Stromal cell of bone marrow (primary cell): ENCODE measurements around the gene CCL20.

ENCODE experiments used
- DNase-seq: peaks from one replicate; pipeline ENCODE4 v3.0.0-alpha.2; 2012; ENCODE audit warnings: low read depth

Gene CCL20

GRCh38 chr2:227802882-227803281, 10.8 kb upstream of the CCL20 start:
- DNase-seq: no peak

- DNase-seq: no peak
Measured at GRCh38 chr2:227804975-227805374, 8.7 kb upstream of the CCL20 start.

GRCh38 chr2:227805578-227805977, 8.1 kb upstream of the CCL20 start:
- peak; percentile 40 for DNase-seq

GRCh38 chr2:227808936-227809335, 4.7 kb upstream of the CCL20 start:
- no peak for DNase-seq

- no peak for DNase-seq
Measured at GRCh38 chr2:227812001-227812400, 1.6 kb upstream of the CCL20 start.

GRCh38 chr2:227813229-227813561, 447 bp upstream of the CCL20 start:
- DNase-seq: no peak

- no peak for DNase-seq
Measured at GRCh38 chr2:227815066-227815465, 1.4 kb downstream of the CCL20 start.

GRCh38 chr2:227816507-227817294, 3.1 kb downstream of the CCL20 start:
- no peak for DNase-seq

- no peak for DNase-seq
Measured at GRCh38 chr2:227817336-227817735, 3.7 kb downstream of the CCL20 start.

- DNase-seq: peak; percentile 100
Measured at GRCh38 chr2:227817850-227818674, 4.4 kb downstream of the CCL20 start.

GRCh38 chr2:227818675-227819397, 5.2 kb downstream of the CCL20 start:
- no peak for DNase-seq

GRCh38 chr2:227819398-227819697, 5.7 kb downstream of the CCL20 start:
- DNase-seq: no peak

GRCh38 chr2:227821043-227821942, 7.7 kb downstream of the CCL20 start:
- DNase-seq: no peak

- no peak for DNase-seq
Measured at GRCh38 chr2:227822416-227823003, 8.9 kb downstream of the CCL20 start.

- DNase-seq: no peak
Measured at GRCh38 chr2:227823922-227824321, 10.3 kb downstream of the CCL20 start.

- no peak for DNase-seq
Measured at GRCh38 chr2:227824711-227825110, 11.1 kb downstream of the CCL20 start.

- no peak for DNase-seq
Measured at GRCh38 chr2:227826019-227826521, 12.4 kb downstream of the CCL20 start.

GRCh38 chr2:227826563-227826962, 12.9 kb downstream of the CCL20 start:
- DNase-seq: no peak

GRCh38 chr2:227827143-227827542, 13.5 kb downstream of the CCL20 start:
- no peak for DNase-seq

- no peak for DNase-seq
Measured at GRCh38 chr2:227828477-227828912, 14.9 kb downstream of the CCL20 start.

- DNase-seq: no peak
Measured at GRCh38 chr2:227829337-227829736, 15.7 kb downstream of the CCL20 start.
